NCI-H1417 (cell line): Measurements from ENCODE around the gene RHBDF2.

Source experiments
- DNase-seq, 3 experiments: peaks; one replicate each; lab custom pipeline; 2025; lab: John Stamatoyannopoulos, UW

The RHBDF2 gene

GRCh38 chr17:76501018-76501826 lies at the start of gene RHBDF2:
TSS of gene RHBDF2 (minus strand) at chr17:76501423. CDS start at chr17:76481524, 19,899 bp downstream.
- peak; percentile 78 to 85 (median 84) for DNase-seq

DNA sequence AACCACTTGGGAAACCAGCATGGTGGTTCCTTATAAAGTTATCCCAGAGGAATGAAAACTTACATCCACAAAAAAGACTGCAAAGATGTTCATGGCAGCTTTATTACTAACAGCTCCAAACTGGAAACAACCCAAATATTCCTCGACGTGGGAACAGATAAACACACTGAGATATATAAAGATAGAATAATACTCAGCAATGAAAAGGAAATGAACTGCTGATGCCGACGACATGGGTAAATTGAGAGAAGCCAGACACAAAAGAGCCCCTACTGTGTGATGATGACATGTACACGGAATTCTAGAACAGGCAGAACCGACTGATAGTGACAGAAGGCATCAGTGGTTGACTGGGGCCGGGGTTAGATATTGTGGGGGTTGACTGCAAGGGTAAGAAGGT lies 48.3 kb upstream of the RHBDF2 start:
- no peak for DNase-seq

DNA sequence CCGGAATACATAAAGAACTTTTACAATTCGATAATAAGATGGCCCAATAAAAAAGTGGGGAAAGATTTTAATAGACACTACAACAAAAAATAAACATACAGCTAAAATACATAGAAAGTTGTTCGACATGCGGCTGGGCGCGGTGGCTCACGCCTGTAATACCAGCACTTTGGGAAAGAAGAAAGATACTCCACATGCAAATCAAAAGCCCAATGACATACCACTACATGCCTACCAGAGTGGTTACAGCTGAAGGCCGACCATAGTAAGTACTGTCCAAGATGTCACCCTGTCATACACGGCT lies 47.9 kb upstream of the RHBDF2 start:
- no peak for DNase-seq

- DNase-seq: no peak
Measured at GRCh38 chr17:76548378-76549214, 47.4 kb upstream of the RHBDF2 start.

DNA sequence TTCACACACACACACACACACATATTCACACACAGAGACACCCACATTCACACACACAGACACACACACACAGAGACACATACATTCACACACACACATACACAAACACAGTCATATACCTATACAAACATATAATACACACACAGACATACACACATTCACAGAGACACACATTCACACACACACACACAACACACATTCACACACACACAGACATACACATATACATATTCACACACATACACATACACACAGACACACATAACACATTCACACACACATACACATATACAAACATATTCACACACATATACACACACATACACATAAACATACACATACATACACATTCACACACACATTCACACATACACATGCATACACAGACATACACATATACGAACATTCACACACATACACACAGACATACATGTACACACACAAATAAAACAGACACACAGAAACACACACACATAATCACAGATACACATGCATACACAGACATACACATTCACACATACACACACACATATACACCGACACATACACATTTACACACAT lies 46.5 kb upstream of the RHBDF2 start:
- no peak for DNase-seq

GRCh38 chr17:76547183-76547641 lies 46.0 kb upstream of the RHBDF2 start:
- peak; percentile 27 to 62 (median 50) for DNase-seq

GRCh38 chr17:76546556-76547182 lies 45.4 kb upstream of the RHBDF2 start:
- DNase-seq: no peak

DNA sequence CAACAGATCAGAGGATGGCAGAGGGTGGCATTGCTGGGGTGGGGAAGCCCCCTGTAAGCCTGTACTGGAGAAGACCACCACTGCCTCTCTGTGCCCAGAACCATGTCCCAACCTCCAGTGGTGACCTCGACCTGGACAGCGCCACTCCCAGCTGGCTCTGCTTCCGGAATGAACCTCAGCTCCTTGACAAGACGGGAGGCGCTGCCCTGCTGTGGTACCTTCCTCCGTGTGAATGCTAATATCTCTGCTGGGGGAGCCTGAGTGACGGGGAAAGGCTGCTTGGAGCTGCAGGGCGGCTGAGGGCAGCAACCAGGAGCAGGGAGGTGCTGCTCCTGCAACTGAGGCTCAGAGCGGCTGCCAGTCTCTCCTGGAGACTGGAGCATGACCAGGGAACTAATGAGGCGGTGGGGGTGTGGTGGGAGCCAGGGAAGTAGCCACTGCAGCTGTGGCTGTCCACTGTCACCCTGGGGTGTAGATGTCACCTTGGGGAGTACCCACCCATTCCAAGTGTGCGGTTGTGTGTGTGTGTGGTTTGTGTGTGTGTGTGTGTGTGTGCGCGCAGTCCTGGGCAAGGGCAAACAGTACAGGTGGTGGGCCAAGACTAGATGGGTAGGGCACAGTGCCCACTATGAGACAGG lies 44.8 kb upstream of the RHBDF2 start:
- no peak for DNase-seq

- DNase-seq: peak in 1 of 3 experiments; percentile 40
Measured at GRCh38 chr17:76544546-76545365, 43.5 kb upstream of the RHBDF2 start.

DNA sequence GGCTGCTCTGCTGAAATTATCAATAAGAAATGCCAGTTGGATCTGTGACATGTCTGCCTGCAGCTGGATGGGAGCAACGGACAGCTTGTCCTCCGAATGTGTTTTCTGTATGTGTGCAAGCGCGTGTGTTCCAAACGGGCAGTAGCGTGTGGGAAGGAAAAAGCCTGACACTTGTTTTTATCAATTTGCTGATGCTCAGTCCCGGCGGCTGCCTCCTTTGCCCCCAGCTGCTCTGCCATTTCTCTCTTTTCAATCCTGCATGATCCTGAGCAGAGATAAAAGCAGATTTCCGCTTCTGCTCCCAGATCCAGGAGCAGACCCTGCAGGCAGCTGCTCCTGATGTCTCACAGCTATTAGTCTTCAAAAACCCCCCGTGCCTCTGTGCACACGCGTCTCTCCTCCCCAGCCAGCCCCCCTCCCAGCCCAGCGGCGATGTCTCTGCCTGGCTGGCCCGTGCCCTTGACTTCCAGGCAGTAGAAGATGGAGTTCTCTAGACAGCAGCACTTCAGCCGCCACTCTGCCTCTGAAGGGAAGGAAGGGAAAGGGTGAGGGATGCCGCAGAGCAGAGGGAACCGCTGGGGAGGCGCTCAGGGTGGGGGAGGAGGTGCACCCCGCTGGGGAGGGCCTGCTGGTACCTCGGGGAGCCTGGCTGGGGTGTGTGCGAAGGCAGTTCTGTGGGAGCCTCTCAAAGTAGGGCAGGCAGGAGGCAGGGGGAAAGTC lies 42.8 kb upstream of the RHBDF2 start:
- peak; percentile 10 to 61 (median 52) for DNase-seq

GRCh38 chr17:76543482-76543825 lies 42.2 kb upstream of the RHBDF2 start:
- no peak for DNase-seq

DNA sequence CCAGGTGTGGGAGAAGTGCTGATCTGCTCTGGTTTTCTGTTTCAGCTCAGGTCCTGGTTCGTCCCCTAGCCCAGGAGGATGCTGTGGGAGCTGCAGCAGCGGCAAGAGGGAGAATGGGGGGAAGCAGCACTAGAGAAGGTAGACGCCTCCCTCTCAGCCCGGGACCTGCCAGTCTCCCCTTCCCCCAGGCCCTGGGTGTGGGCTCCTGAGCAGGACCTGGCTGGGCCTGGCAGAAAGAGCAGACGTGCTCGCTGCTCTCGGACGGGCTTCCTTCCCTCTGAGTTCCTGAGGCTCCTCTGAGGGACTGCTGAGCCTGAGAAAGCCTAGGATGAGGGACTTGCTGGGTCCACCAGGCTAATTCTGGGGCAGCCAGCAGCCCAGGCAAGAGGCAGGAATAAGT lies 41.8 kb upstream of the RHBDF2 start:
- DNase-seq: no peak

DNA sequence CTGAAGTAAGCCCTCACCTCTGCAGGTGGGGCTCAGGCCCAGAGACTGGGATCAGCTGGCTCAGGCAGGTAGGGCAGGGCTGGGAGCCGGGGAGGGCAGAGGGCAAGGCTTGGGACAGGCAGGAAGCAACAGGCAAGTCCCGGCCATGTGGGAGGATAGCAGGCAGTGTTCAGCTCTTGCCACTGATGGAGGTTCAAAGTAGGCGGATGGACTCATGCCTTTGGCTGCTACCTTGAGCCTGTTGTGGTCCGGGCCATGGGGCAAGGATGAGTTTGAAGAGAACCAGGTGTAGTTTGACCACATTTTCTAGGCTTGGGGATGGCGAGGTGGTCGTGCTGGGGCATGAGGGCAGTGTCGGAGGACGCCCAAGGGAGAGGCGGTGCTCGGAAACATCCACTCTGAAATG lies 41.3 kb upstream of the RHBDF2 start:
- no peak for DNase-seq

DNA sequence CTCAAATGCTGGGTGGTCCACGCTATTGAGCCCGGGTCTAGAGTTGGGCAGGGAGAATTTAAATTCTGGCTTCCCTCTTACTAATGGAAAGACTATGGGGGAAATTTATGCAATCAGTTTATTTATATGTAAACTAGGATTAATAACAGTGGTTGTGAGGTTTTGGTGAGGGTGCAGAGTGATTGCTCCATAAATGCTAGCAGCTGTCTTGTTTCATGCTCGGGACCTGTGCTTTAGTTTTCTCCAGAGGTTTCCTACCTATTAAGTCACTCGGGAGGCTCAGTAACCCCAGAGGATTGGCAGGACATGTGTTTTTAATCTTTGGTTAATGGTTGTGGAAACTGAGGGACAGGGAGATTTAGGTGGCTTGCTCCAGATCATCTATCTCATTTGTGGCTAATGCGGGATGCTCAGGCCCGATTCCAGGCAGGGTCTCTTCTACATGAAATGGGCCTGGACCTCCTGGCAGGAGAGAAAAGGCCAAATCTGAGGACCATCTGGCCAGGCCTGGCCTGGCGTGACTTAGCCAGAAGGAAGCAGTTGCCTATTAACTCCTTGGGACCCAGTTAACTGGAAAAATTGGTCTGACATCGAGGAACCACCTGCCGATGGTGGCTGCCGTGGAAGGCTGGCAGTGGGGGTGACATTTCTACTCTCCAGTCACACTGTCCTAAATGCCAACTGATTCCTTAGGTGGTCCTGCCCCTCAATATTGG lies 40.7 kb upstream of the RHBDF2 start:
- DNase-seq: no peak

DNA sequence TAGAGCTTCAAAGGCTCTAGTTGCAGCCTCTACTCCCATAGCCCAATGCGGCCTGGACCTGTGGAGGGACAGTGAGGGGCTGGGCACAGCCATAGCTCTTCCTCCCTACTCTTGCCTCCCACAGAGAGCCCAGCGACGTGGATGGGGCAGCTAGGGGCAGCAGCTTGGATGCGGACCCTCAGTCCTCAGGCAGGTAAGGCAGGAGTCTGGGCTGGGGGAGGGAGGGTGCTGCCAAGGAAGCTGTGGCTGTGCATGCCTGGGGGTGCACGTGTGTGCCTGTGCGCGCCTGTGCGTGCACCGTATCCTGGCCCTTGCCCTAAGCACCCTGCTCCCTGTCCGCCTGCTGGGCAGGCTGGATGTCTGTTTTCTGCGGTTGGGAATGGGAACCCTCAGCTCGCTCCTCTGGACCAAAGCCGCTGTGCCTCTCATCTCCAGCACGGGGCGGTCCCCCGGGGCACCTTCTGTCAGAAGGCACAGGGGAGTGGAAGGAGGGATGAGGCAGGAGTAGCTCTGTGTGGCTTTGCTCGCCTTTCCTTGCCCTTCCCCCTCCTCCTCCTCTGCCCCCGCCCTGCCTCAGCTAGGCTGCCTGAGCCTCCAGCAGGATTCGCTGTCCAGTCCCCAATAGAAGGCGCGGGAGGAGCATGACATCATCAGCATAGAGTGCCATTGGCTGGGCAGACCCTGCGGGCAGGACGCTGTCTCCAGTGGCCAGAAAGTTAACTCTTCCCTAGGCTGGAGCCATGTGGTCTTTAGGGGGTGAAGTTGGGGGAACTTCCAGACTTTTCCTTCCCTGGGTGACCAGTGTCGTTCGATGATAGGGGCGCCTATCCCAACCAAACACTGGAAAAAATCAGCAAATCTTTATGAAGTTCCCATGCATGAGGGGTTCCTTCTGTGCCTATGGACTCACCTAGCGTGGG lies 39.4 kb upstream of the RHBDF2 start:
- peak; percentile 86 to 93 (median 86) for DNase-seq

- DNase-seq: no peak
Measured at GRCh38 chr17:76539631-76540271, 38.5 kb upstream of the RHBDF2 start, which contains the start of gene PRCD. TSS of gene PRCD (plus strand) at chr17:76540044. CDS start at chr17:76540142, 98 bp downstream.

DNA sequence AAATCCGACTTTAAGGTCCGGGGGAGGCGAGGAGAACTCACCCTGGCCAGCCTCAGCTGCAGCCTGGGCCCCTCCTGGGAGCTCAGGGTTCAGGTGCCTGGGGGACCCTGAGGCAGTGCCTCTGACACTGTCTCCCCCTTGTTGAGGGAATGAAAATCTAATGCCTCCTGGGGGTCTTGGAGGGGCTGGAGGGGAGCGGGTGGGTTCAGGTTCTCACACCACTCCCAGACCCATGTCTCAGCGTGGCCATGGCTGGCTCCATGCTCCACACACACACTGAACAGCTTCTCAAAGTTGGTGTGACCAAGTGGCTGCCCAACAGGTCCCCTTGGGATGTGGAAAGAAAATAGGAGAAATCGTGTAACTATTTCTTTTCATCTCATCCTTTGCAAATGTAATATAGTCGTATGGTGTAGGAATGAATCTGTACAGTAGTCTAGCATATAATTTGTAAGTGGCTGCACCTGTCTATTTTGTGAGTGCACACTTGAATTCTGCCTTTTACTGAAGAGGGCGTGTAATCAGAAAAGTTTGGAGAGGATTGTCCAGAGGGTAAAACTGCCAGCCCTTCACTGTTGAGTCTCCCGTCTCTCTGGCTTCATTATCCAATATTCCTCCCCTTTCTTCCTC lies 37.8 kb upstream of the RHBDF2 start:
- no peak for DNase-seq
